Measurements from ENCODE around the gene DPY19L1.
"Not testable (repeated sequence)": the region's sequence is repeated elsewhere in the genome, so short reads cannot be mapped to it uniquely, and the experiment has no call there.

- not testable (repeated sequence) for TF ChIP-seq YY1 (IDR thresholded peaks at IDR 0.05; ENCODE audit: insufficient read depth, insufficient read length); ZNF274 (IDR thresholded peaks at IDR 0.05; ENCODE audit: low read depth, low read length); SUZ12 (IDR thresholded peaks at IDR 0.05; ENCODE audit: extremely low read depth, insufficient read depth, insufficient read length)
Observed at GRCh38 chr7:34918198-34918861, 119.0 kb downstream of the DPY19L1 start.
